Ovary (tissue), 3 donors: ENCODE data around the gene YWHAH.

Experiments
- CTCF ChIP-seq, 3 donors: fragments of 450-650 bp in 2 of 3; fragments of 200-600 bp in 1 of 3; IDR thresholded peaks; one replicate each; pipeline versions ENCODE4 v1.5.1 to v1.8.0; 2016 to 2022; ENCODE audit warnings: antibody characterized with exemption in 3 of 3, mild to moderate bottlenecking in 1 of 3
- EP300 ChIP-seq: sonication (generic); formaldehyde crosslinking; IDR thresholded peaks from one replicate; pipeline ENCODE4 v1.6.1; 2017; ENCODE audit warnings: antibody characterized with exemption
- POLR2A ChIP-seq: fragments of 450-650 bp; IDR thresholded peaks from one replicate; pipeline ENCODE4 v1.6.1; 2017; ENCODE audit warnings: antibody characterized with exemption, mild to moderate bottlenecking, moderate library complexity
- donor health status: DM: no; HTN: no; CAD: no.

GRCh38 chr22:31952094-31952401, 7.7 kb downstream of the YWHAH start:
- TF ChIP-seq CTCF (IDR thresholded peaks at IDR 0.05) (no peak), POLR2A (no peak), EP300 (no peak)
